GM12875 (cell line): ENCODE results near the gene FDXACB1.

Experiments
- H3K4me3 ChIP-seq: one replicate; pipeline ENCODE4 v1.5.1; 2011; ENCODE audit warnings: low read depth, low read length, control low read depth
- CTCF ChIP-seq: IDR thresholded peaks from 2 replicates; pipeline ENCODE4 v1.5.1; 2011; ENCODE audit warnings: low read depth, mild to moderate bottlenecking, control low read depth, inconsistent platforms, low read length, moderate library complexity, borderline replicate concordance; ENCODE audit not compliant: insufficient read depth

FDXACB1 gene

GRCh38 chr11:111855506-111855905 is 23.5 kb downstream of the FDXACB1 start:
- TF ChIP-seq CTCF: no peak
- no peak overlapping the region for H3K4me3 ChIP-seq

GRCh38 chr11:111852103-111852502 is 26.9 kb downstream of the FDXACB1 start:
- no peak overlapping the region for H3K4me3 ChIP-seq
- TF ChIP-seq CTCF: no peak

GRCh38 chr11:111851636-111852035 is 27.3 kb downstream of the FDXACB1 start:
- TF ChIP-seq CTCF: no peak

DNA sequence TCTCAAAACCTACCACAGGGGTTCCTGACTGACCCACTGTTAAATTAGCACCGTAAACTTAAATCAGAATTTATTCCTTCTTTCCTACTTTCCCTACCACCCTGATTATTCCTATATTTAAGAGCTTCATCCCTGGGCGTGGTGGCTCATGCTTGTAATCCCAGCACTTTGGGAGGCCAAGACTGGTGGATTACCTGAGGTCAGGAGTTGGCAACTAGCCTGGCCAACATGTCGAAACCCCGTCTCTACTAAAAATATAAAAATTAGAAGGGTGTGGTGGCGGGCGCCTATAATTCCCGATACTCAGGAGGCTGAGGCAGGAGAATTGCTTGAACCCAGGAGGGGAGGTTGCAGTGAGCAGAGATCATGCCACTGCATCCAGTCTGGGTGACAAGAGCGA is 27.9 kb downstream of the FDXACB1 start:
- H3K4me3 ChIP-seq: no peak overlapping the region
- TF ChIP-seq CTCF: no peak

More at GRCh38 chr11:111851636-111852035, 27.3 kb downstream of the FDXACB1 start:
- no peak overlapping the region for H3K4me3 ChIP-seq

DNA sequence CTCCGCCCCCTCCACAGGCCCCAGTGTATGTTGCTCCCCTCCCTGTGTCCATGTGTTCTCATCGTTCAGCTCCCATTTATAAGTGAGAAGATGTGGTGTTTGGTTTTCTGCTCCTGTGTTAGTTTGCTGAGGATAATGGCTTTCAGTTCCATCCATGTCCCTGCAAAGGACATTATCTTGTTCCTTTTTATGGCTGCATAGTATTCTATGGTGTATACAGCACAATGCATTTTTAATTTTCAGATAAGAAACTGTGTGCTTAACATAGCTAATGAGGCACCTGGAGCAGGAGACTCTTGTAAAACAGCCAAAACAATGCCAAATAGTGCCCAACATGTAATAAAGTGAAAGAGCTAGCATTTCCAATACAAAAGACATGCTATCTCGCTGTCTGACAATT is 29.3 kb downstream of the FDXACB1 start:
- TF ChIP-seq CTCF: no peak

DNA sequence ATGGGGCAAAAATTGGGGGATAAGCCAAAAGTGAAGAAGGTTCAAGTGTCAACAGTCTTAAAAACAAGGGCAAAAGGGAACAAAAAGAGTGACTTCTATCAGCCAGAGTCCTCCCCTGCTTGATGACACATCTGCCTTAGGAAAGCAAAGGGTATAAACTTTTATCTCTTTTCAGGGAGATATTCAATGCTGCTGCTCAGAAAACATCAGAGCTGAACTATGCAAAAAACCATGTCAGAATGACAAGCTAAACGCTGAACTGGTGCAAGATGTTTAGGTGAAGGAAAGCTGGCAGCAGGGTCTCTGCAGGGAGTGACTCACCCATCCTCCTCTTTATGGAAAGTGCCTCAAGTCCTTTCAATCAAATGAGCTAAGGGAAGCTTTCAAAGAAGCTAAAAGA is 32.3 kb downstream of the FDXACB1 start:
- TF ChIP-seq CTCF: no peak
- H3K4me3 ChIP-seq: no peak overlapping the region

More for the DNA sequence above, 29.3 kb downstream of the FDXACB1 start:
- H3K4me3 ChIP-seq: no peak overlapping the region

DNA sequence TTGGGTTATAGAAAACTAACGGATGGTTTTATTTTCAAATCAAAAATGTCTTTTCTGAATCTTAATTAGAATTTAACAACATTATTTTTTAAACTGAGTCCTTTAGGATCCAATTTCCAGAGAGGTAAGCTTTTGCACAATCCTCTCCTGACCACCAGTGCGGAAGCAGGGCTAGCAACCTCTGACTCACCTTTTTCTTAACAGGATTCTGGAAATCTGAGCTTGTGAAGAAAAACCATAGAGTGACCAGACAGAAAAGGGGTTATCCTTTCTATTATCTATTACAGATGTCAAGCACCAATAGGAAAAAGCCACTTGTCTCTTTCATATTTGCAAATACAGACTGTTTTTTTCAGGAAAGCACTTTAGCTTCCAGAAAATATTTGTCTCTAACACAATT is 32.9 kb downstream of the FDXACB1 start:
- no peak overlapping the region for H3K4me3 ChIP-seq
- no peak for TF ChIP-seq CTCF
